ENCODE data around the gene CFAP57.

CFAP57 gene

DNA sequence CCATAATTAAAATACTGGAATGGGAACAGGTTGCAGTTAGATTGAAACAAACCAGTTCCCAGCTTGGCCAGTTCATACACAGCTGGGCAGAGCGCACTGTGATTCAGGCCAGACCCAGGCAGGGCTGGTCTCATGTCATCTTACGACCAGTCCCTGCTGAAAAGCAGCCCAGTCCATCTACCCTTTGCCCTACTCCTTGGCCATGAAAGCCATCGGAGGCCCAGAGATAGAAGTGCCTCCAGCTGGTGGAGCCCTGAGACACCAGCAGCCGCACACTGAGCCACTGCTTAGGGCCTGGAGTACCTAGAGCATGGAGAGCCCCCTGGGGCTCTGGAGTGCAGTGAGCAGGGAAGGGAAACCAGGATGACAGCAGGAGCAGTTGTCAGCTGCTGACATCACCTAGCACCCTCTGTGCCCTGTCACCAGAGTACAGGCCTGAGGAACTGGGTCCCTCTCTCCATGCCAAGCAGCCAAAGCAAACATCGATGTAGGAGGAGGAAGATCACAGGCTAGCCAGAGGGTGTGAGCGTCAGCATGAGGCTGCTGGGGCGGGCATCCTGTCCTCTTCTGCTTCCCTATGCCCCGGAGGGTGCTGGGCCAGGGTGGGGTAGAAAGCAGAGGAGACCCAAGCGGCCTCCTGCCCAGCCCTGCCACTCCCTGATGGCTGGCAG is 63.5 kb downstream of the CFAP57 start:
- TF ChIP-seq CTCF (IDR thresholded peaks at IDR 0.05; ENCODE audit: extremely low read depth, missing control alignments), result no peak
- no peak for DNase-seq (ENCODE audit: low spot score)

- no peak for TF ChIP-seq CTCF (IDR thresholded peaks at IDR 0.05; ENCODE audit: extremely low read depth, missing control alignments)
- DNase-seq (ENCODE audit: low spot score), result no peak
Measured at GRCh38 chr1:43237121-43237520, 65.0 kb downstream of the CFAP57 start.

- peak; percentile 65 for DNase-seq (ENCODE audit: low spot score)
Measured at GRCh38 chr1:43238085-43238484, 66.0 kb downstream of the CFAP57 start.

GRCh38 chr1:43238991-43239469 is 66.9 kb downstream of the CFAP57 start:
- DNase-seq (ENCODE audit: low spot score), result no peak
- no peak for TF ChIP-seq CTCF (IDR thresholded peaks at IDR 0.05; ENCODE audit: extremely low read depth, missing control alignments)

More at GRCh38 chr1:43238085-43238484, 66.0 kb downstream of the CFAP57 start:
- TF ChIP-seq CTCF (IDR thresholded peaks at IDR 0.05; ENCODE audit: extremely low read depth, missing control alignments), result peak; percentile 75

- TF ChIP-seq CTCF (IDR thresholded peaks at IDR 0.05; ENCODE audit: extremely low read depth, missing control alignments), result no peak
- DNase-seq (ENCODE audit: low spot score), result peak; percentile 78
Measured at GRCh38 chr1:43239484-43239883, 67.4 kb downstream of the CFAP57 start.

DNA sequence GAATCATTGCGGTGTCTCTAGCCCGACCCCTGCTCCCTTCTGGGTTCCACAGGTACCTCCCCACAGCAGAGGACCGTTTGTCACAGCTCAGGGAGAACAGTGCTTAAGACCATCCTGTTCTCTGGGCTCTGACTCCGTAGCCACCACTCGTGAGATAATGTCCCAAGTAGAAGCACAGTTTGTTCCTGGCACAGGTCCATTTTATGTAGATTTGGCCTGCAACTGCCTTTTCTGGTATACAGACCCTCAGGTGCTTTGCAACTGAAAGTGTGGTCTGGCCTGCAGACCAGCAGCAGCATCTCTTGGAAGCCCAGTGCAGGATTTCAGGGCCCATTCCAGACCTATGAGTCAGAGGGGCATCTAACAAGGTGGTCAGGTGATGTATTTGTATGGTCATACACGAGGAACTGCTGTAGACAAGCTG is 69.3 kb downstream of the CFAP57 start:
- no peak for TF ChIP-seq CTCF (IDR thresholded peaks at IDR 0.05; ENCODE audit: extremely low read depth, missing control alignments)
- DNase-seq (ENCODE audit: low spot score), result no peak

DNA sequence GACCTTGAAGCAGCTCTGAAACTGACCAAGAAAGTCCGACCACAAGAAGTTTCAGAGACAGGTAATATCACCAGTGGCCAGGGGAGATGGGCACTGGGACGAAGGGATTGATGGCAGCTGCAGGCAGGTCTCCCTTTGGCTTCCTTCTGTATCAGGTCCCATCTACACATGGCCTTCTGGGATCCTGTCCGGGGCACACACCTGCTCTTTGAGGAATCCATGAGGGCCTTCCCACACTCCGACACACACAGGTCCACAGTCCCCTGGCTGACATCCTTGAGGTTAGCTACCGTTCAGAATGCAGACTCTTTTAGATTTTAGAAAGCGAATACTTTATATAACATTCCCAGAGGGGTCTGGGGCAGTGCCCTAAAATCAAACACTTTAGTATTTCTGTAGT is 71.2 kb downstream of the CFAP57 start:
- no peak for DNase-seq (ENCODE audit: low spot score)
- TF ChIP-seq CTCF (IDR thresholded peaks at IDR 0.05; ENCODE audit: extremely low read depth, missing control alignments), result no peak

All from GM20000 (cell line).